Measurements from ENCODE around the gene ANKLE2.

GRCh38 chr12:132754160-132754932 is 7.3 kb downstream of the ANKLE2 start:
- TF ChIP-seq RAD21 (IDR thresholded peaks at IDR 0.05 in 1 of 2, conservative IDR thresholded peaks at IDR 0.05 in 1 of 2; ENCODE audit: low read depth in 2 of 2, low read length in 2 of 2) (no peak), POLR2A (IDR thresholded peaks at IDR 0.05; ENCODE audit: control extremely low read depth in 1 of 2, low read depth in 2 of 2, low read length in 2 of 2) (no peak), SP2 (IDR thresholded peaks at IDR 0.05; ENCODE audit: low read length) (no peak), FOSL1 (IDR thresholded peaks at IDR 0.05; ENCODE audit: insufficient read depth, low read depth, low read length) (no peak), POU5F1 (IDR thresholded peaks at IDR 0.05; ENCODE audit: low read depth, low read length) (no peak), RFX5 (IDR thresholded peaks at IDR 0.05; ENCODE audit: borderline replicate concordance, low read depth, low read length) (no peak)
- TF ChIP-seq, protein P1, sequence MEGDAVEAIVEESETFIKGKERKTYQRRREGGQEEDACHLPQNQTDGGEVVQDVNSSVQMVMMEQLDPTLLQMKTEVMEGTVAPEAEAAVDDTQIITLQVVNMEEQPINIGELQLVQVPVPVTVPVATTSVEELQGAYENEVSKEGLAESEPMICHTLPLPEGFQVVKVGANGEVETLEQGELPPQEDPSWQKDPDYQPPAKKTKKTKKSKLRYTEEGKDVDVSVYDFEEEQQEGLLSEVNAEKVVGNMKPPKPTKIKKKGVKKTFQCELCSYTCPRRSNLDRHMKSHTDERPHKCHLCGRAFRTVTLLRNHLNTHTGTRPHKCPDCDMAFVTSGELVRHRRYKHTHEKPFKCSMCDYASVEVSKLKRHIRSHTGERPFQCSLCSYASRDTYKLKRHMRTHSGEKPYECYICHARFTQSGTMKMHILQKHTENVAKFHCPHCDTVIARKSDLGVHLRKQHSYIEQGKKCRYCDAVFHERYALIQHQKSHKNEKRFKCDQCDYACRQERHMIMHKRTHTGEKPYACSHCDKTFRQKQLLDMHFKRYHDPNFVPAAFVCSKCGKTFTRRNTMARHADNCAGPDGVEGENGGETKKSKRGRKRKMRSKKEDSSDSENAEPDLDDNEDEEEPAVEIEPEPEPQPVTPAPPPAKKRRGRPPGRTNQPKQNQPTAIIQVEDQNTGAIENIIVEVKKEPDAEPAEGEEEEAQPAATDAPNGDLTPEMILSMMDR (IDR thresholded peaks at IDR 0.05; ENCODE audit: control extremely low read depth in 1 of 3, insufficient read depth in 1 of 3, low read depth in 1 of 3, low read length in 3 of 3) = peak in 1 of 3 experiments; percentile 2; a peak in 1 of 4 replicates

All from H1 (cell line).